IMR-90 (cell line): ENCODE results near the gene KRT39. TPM values are rescaled to one million over a fixed set of nuclear protein-coding genes. Genes with fewer than 3 reads are reported as not detected.

Experiments used
- ATAC-seq: fragments of 200-7000 bp; cut with Tn5 transposase; 2 replicates; pipeline ENCODE4 v1.9.1; 2020; ENCODE audit warnings: low read depth, mild to moderate bottlenecking, moderate library complexity
- BruUV-seq: library from RNA; stranded (reverse); fragments of 400-500 nt; replicated peaks from 2 replicates; lab custom pipeline; 2021; lab: Mats Ljungman, UMichigan
- CTCF ChIA-PET: fragments of 300-600 bp; formaldehyde crosslinking; extraction: SDS; loops from one replicate; lab custom pipeline; 2021; ENCODE audit warnings: antibody characterized with exemption; lab: Yijun Ruan, JAX
- POLR2A ChIA-PET: fragments of 300-600 bp; sonication (Branson Sonifier 250); formaldehyde crosslinking; loops from one replicate; lab custom pipeline; 2022; ENCODE audit warnings: antibody characterized with exemption; ENCODE audit not compliant: unreplicated experiment; lab: Charles Lee
- DNase-seq: peaks from one replicate; pipeline ENCODE4 v3.0.0; 2013
- H2AFZ ChIP-seq: replicated peaks from 2 replicates; pipeline ENCODE3; 2013; ENCODE audit warnings: low read length, mild to moderate bottlenecking; ENCODE audit not compliant: poor library complexity
- H2AK5ac ChIP-seq: 2 replicates; pipeline ENCODE4 v1.6.1; 2013; ENCODE audit warnings: low read depth, low read length, inconsistent platforms
- H2AK9ac ChIP-seq: replicated peaks from 2 replicates; pipeline ENCODE3; 2013; ENCODE audit warnings: mild to moderate bottlenecking, low read depth, low read length, moderate library complexity; ENCODE audit not compliant: poor library complexity
- H2BK120ac ChIP-seq: 2 replicates; pipeline ENCODE4 v1.6.1; 2013; ENCODE audit warnings: low read depth, low read length, inconsistent platforms
- H2BK15ac ChIP-seq: 3 replicates; pipeline ENCODE4 v1.6.1; 2013; ENCODE audit warnings: low read depth, low read length, inconsistent platforms
- H2BK20ac ChIP-seq: 2 replicates; pipeline ENCODE4 v1.6.1; 2013; ENCODE audit warnings: low read depth, mild to moderate bottlenecking, inconsistent platforms, low read length, moderate library complexity
- H2BK5ac ChIP-seq: 2 replicates; pipeline ENCODE4 v1.6.1; 2013; ENCODE audit warnings: mild to moderate bottlenecking, low read depth, low read length, inconsistent platforms; ENCODE audit not compliant: poor library complexity, severe bottlenecking
- H3K14ac ChIP-seq: replicated peaks from 2 replicates; pipeline ENCODE4 v1.6.1; 2013; ENCODE audit warnings: low read depth, low read length, inconsistent platforms
- H3K18ac ChIP-seq: 2 replicates; pipeline ENCODE4 v1.6.1; 2013; ENCODE audit warnings: low read depth, low read length, control low read depth
- H3K23ac ChIP-seq: 2 replicates; pipeline ENCODE4 v1.6.1; 2013; ENCODE audit warnings: low read depth, low read length, inconsistent platforms
- H3K27ac ChIP-seq: 2 replicates; pipeline ENCODE4 v1.5.1; 2013; ENCODE audit warnings: mild to moderate bottlenecking, control low read depth, low read length; ENCODE audit not compliant: insufficient read depth
- H3K27me3 ChIP-seq: 2 replicates; pipeline ENCODE4 v1.6.1; 2013; ENCODE audit warnings: low read length; ENCODE audit not compliant: control insufficient read depth, insufficient read depth
- H3K36me3 ChIP-seq: 2 replicates; pipeline ENCODE4 v1.6.1; 2013; ENCODE audit warnings: low read length, mixed read lengths; ENCODE audit not compliant: control insufficient read depth, insufficient read depth
- H3K4ac ChIP-seq: 2 replicates; pipeline ENCODE4 v1.6.1; 2013; ENCODE audit warnings: low read depth, low read length, inconsistent platforms
- H3K4me1 ChIP-seq: 2 replicates; pipeline ENCODE4 v1.6.1; 2013; ENCODE audit warnings: low read length, mixed read lengths; ENCODE audit not compliant: control insufficient read depth, insufficient read depth
- H3K4me2 ChIP-seq: 2 replicates; pipeline ENCODE4 v1.6.1; 2013; ENCODE audit warnings: low read depth, mild to moderate bottlenecking, control low read depth, low read length, moderate library complexity
- H3K4me3 ChIP-seq: 2 replicates; pipeline ENCODE4 v1.5.1; 2013; ENCODE audit warnings: low read depth, mild to moderate bottlenecking, control low read depth, low read length, moderate library complexity; ENCODE audit not compliant: insufficient read depth
- H3K56ac ChIP-seq: 2 replicates; pipeline ENCODE4 v1.6.1; 2013; ENCODE audit warnings: low read length, inconsistent platforms; ENCODE audit not compliant: insufficient read depth; ENCODE audit errors: extremely low read depth
- H3K79me1 ChIP-seq, 2 experiments: 2 replicates each; pipeline ENCODE4 v1.6.1; 2013; ENCODE audit warnings: low read length in 2 of 2, inconsistent platforms in 1 of 2, low read depth in 1 of 2
- H3K9ac ChIP-seq: 2 replicates; pipeline ENCODE4 v1.6.1; 2013; ENCODE audit warnings: low read depth, low read length, control low read depth
- H3K9me1 ChIP-seq: 2 replicates; pipeline ENCODE4 v1.6.1; 2013; ENCODE audit warnings: low read length, inconsistent platforms; ENCODE audit not compliant: insufficient read depth
- H3K9me3 ChIP-seq: 2 replicates; pipeline ENCODE4 v1.6.1; 2013; ENCODE audit warnings: low read length; ENCODE audit not compliant: control insufficient read depth, insufficient read depth
- H4K20me1 ChIP-seq: 2 replicates; pipeline ENCODE4 v1.6.1; 2013; ENCODE audit warnings: low read length, inconsistent platforms; ENCODE audit not compliant: insufficient read depth
- H4K5ac ChIP-seq: 2 replicates; pipeline ENCODE4 v1.6.1; 2013; ENCODE audit warnings: mild to moderate bottlenecking, low read depth, low read length, control low read depth
- H4K8ac ChIP-seq, 2 experiments: 2 replicates each; pipeline ENCODE4 v1.6.1; 2013; ENCODE audit warnings: low read depth in 2 of 2, low read length in 2 of 2, control low read depth in 1 of 2, inconsistent platforms in 1 of 2
- H4K91ac ChIP-seq: 2 replicates; pipeline ENCODE4 v1.6.1; 2013; ENCODE audit warnings: low read depth, low read length, inconsistent platforms; ENCODE audit not compliant: insufficient read depth
- CEBPB ChIP-seq: IDR thresholded peaks from 2 replicates; pipeline ENCODE4 v1.6.1; 2012; ENCODE audit warnings: low read depth, low read length, improper control_type of control experiment
- MAFK ChIP-seq: IDR thresholded peaks from 2 replicates; pipeline ENCODE4 v1.6.1; 2012; ENCODE audit warnings: low read depth, low read length, improper control_type of control experiment
- MAZ ChIP-seq: IDR thresholded peaks from 2 replicates; pipeline ENCODE4 v1.6.1; 2012; ENCODE audit warnings: low read depth, mild to moderate bottlenecking, low read length, improper control_type of control experiment, moderate library complexity, borderline replicate concordance
- MXI1 ChIP-seq: IDR thresholded peaks from 2 replicates; pipeline ENCODE4 v1.6.1; 2012; ENCODE audit warnings: low read depth, mild to moderate bottlenecking, low read length, moderate library complexity, borderline replicate concordance
- NFE2L2 ChIP-seq: fragments of 150-350 bp; IDR thresholded peaks from 2 replicates; pipeline ENCODE4 v1.6.1; 2016; ENCODE audit warnings: low read depth, mild to moderate bottlenecking, low read length
- RAD21 ChIP-seq: IDR thresholded peaks from 2 replicates; pipeline ENCODE4 v1.6.1; 2012; ENCODE audit warnings: low read length, improper control_type of control experiment
- WGBS, 2 experiments: methylation state at CpG; one replicate each; pipeline versions ENCODE4 v1.1.5 to v1.1.7; 2013; ENCODE audit warnings: missing lambda C conversion rate in 2 of 2; ENCODE audit not compliant: insufficient read length in 1 of 2; ENCODE audit errors: extremely low coverage in 2 of 2; 5-methylcytosine and 5-hydroxymethylcytosine counted together
- dilution Hi-C: fragments of 300-500 bp; cut with HindIII; formaldehyde crosslinking; loops from one replicate; pipeline ENCODE4 v1.14.3; 2018; ENCODE audit warnings: low sequenced_read_pairs; ENCODE audit not compliant: unreplicated experiment
- in situ Hi-C: fragments of 300-500 bp; cut with MboI; formaldehyde crosslinking; loops from 3 replicates; pipeline ENCODE4 v1.14.3; 2019; ENCODE audit warnings: low sequenced_read_pairs, inconsistent platforms, mixed read lengths
- intact Hi-C: fragments of 100-400 bp; cut with micrococcal nuclease; formaldehyde crosslinking; loops from 2 replicates; pipeline ENCODE4 v1.10.0; 2022
- polyA plus RNA-seq, 3 experiments: library from polyadenylated mRNA; depleted of rRNA; stranded (reverse); fragments of >200 nt; gene quantifications; 2 replicates each; pipeline ENCODE4 v1.2.3, GENCODE V29; 2012; ENCODE audit warnings: low replicate concordance in 1 of 3
- total RNA-seq: library from RNA; depleted of rRNA; stranded (reverse); fragments of >200 nt; gene quantifications from 2 replicates; pipeline ENCODE4 v1.2.3, GENCODE V29; 2012
- TF ChIP-seq, protein P1 (sequence below): fragments of 150-350 bp; IDR thresholded peaks from 2 replicates; pipeline ENCODE4 v1.6.1; 2017; ENCODE audit warnings: mild to moderate bottlenecking, antibody characterized with exemption, low read length, low read depth
- TF ChIP-seq, protein P2 (sequence below): conservative IDR thresholded peaks from 2 replicates; pipeline ENCODE4 v1.5.1; 2012; ENCODE audit warnings: mild to moderate bottlenecking, low read depth, low read length, improper control_type of control experiment

Gene KRT39
- total and polyA plus RNA-seq, 2 of the 4 experiments (the other 2 are of a cell fraction) = 0.15 TPM; not detected in 1

- Histone ChIP-seq H2BK15ac (no peak overlapping the region), H4K20me1 (no peaks in the 10 kb centered on the region), H3K4me3 (no peak overlapping the region), H3K9ac (no peak overlapping the region), H3K27me3 (no peaks in the 10 kb centered on the region), H2AFZ (no peak overlapping the region), H3K79me1 (no peaks in the 10 kb centered on the region), H3K36me3 (no peaks in the 10 kb centered on the region), H4K91ac (no peak overlapping the region), H4K8ac (no peak overlapping the region), H3K14ac (no peak overlapping the region), H3K9me1 (no peaks in the 10 kb centered on the region), H3K23ac (no peak overlapping the region), H3K9me3 (no peaks in the 10 kb centered on the region), H3K4me2 (no peak overlapping the region), H3K56ac (no peak overlapping the region), H2AK9ac (no peak overlapping the region), H3K4me1 (no peaks in the 10 kb centered on the region), H2BK120ac (no peak overlapping the region), H3K27ac (no peak overlapping the region), H3K18ac (no peak overlapping the region), H2AK5ac (no peak overlapping the region), H4K5ac (no peak overlapping the region), H3K4ac (no peak overlapping the region), H2BK5ac (no peak overlapping the region), H2BK20ac (no peak overlapping the region)
- in situ Hi-C loops (no loop called here), intact Hi-C loops (no loop called here), dilution Hi-C loops (no loop called here)
- no CpG with 5 or more reads among the region's 1 CpG for WGBS, 2 experiments
- BruUV-seq = no TSS peak
- ATAC-seq (no peak), DNase-seq (no peak)
- CTCF ChIA-PET = no interaction called here
- POLR2A ChIA-PET = no interaction called here
- TF ChIP-seq, protein P1, sequence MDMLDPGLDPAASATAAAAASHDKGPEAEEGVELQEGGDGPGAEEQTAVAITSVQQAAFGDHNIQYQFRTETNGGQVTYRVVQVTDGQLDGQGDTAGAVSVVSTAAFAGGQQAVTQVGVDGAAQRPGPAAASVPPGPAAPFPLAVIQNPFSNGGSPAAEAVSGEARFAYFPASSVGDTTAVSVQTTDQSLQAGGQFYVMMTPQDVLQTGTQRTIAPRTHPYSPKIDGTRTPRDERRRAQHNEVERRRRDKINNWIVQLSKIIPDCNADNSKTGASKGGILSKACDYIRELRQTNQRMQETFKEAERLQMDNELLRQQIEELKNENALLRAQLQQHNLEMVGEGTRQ = no peak
- no peak for TF ChIP-seq MXI1
- no peak for TF ChIP-seq MAFK
- TF ChIP-seq MAZ = no peak
- no peak for TF ChIP-seq RAD21
- no peak for TF ChIP-seq CEBPB
- TF ChIP-seq, protein P2, sequence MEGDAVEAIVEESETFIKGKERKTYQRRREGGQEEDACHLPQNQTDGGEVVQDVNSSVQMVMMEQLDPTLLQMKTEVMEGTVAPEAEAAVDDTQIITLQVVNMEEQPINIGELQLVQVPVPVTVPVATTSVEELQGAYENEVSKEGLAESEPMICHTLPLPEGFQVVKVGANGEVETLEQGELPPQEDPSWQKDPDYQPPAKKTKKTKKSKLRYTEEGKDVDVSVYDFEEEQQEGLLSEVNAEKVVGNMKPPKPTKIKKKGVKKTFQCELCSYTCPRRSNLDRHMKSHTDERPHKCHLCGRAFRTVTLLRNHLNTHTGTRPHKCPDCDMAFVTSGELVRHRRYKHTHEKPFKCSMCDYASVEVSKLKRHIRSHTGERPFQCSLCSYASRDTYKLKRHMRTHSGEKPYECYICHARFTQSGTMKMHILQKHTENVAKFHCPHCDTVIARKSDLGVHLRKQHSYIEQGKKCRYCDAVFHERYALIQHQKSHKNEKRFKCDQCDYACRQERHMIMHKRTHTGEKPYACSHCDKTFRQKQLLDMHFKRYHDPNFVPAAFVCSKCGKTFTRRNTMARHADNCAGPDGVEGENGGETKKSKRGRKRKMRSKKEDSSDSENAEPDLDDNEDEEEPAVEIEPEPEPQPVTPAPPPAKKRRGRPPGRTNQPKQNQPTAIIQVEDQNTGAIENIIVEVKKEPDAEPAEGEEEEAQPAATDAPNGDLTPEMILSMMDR = no peak
- no peak for TF ChIP-seq NFE2L2
These were observed 28.4 kb upstream of the KRT39 start for GRCh38 chr17:40995116-40995515.
